ENCODE results near the gene CCNE1. TPM values are rescaled to one million over a fixed set of nuclear protein-coding genes. Genes with fewer than 3 reads are reported as not detected.

Gene CCNE1
- total and polyA plus RNA-seq, 10 of the 15 experiments (the other 5 are each of a cell fraction or from before 2014, with no cell fraction given): 6.3 to 44.2 (median 35.8) TPM

DNA sequence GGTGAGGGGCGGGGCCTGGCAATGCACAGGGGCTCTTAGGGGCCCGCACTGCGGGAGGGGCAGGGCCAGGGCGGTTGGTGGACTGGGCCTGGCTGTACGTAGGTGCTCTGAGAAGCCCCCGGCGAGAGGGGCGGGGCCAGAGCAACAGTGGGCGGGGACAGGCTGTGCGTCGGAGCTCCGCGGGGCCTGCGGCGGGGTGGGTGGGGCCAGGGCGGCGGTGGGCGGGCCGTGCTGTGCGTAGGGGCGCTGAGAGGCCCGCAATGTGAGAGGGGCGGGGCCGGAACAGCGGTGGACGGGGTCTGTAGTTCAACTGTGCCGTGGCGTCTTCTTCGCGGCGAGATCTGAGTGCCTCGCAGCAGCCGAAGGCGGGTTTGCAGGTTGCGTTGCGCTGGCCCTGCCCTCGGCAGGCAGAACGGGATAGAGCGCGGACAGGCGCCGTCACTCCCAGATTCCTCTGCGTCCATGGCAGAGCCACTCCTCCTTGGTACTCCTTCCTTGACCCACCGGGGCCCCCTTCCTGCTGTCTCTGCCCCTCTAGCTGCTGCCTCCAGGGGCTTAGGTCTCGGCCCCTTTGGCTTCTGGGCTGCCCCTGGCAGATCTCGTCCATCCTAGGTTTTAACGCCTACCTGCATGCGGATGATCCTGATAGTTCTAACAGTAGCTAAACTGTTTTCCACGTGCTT lies 33.2 kb downstream of the CCNE1 start (continued):
- TF ChIP-seq, protein P1, sequence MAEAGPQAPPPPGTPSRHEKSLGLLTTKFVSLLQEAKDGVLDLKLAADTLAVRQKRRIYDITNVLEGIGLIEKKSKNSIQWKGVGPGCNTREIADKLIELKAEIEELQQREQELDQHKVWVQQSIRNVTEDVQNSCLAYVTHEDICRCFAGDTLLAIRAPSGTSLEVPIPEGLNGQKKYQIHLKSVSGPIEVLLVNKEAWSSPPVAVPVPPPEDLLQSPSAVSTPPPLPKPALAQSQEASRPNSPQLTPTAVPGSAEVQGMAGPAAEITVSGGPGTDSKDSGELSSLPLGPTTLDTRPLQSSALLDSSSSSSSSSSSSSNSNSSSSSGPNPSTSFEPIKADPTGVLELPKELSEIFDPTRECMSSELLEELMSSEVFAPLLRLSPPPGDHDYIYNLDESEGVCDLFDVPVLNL (IDR thresholded peaks at IDR 0.05; ENCODE audit: low read depth, low read length): no peak
- TF ChIP-seq ESRRA (IDR thresholded peaks at IDR 0.05; ENCODE audit: low read length) (no peak), EED (IDR thresholded peaks at IDR 0.05; ENCODE audit: low read depth) (0 out of 2 replicates have a peak, but pooled peaks have one; percentile 23), IKZF1 (conservative IDR thresholded peaks at IDR 0.05) (peak; percentile 52), MEF2B (IDR thresholded peaks at IDR 0.05; ENCODE audit: partially characterized antibody, poor library complexity, severe bottlenecking) (peak; percentile 10), DPF2 (IDR thresholded peaks at IDR 0.05) (no peak), SREBF2 (IDR thresholded peaks at IDR 0.05; ENCODE audit: low read length) (no peak), POLR2A (IDR thresholded peaks at IDR 0.05; ENCODE audit: low read depth, low read length) (peak; percentile 90), RBBP5 (conservative IDR thresholded peaks at IDR 0.05) (no peak), FOXM1 (IDR thresholded peaks at IDR 0.05; ENCODE audit: low read depth, low read length) (no peak), SMARCA5 (IDR thresholded peaks at IDR 0.05) (no peak), LARP7 (IDR thresholded peaks at IDR 0.05) (peak; percentile 44; the same call in 1 of the 2 replicates), ZBED1 (IDR thresholded peaks at IDR 0.05; ENCODE audit: borderline replicate concordance) (no peak), SREBF1 (IDR thresholded peaks at IDR 0.05; ENCODE audit: low read length) (no peak), CBFB (IDR thresholded peaks at IDR 0.05; ENCODE audit: low read depth) (no peak)
- TF ChIP-seq, protein P2, sequence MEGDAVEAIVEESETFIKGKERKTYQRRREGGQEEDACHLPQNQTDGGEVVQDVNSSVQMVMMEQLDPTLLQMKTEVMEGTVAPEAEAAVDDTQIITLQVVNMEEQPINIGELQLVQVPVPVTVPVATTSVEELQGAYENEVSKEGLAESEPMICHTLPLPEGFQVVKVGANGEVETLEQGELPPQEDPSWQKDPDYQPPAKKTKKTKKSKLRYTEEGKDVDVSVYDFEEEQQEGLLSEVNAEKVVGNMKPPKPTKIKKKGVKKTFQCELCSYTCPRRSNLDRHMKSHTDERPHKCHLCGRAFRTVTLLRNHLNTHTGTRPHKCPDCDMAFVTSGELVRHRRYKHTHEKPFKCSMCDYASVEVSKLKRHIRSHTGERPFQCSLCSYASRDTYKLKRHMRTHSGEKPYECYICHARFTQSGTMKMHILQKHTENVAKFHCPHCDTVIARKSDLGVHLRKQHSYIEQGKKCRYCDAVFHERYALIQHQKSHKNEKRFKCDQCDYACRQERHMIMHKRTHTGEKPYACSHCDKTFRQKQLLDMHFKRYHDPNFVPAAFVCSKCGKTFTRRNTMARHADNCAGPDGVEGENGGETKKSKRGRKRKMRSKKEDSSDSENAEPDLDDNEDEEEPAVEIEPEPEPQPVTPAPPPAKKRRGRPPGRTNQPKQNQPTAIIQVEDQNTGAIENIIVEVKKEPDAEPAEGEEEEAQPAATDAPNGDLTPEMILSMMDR (IDR thresholded peaks at IDR 0.05 in 2 of 3, conservative IDR thresholded peaks at IDR 0.05 in 1 of 3; ENCODE audit: control insufficient read depth in 2 of 3, extremely low read depth in 1 of 3, insufficient read depth in 1 of 3, low read depth in 3 of 3, low read length in 3 of 3): peak in 1 of 3 experiments; percentile 5; a peak in 1 of 6 replicates
- TF ChIP-seq, protein P3, sequence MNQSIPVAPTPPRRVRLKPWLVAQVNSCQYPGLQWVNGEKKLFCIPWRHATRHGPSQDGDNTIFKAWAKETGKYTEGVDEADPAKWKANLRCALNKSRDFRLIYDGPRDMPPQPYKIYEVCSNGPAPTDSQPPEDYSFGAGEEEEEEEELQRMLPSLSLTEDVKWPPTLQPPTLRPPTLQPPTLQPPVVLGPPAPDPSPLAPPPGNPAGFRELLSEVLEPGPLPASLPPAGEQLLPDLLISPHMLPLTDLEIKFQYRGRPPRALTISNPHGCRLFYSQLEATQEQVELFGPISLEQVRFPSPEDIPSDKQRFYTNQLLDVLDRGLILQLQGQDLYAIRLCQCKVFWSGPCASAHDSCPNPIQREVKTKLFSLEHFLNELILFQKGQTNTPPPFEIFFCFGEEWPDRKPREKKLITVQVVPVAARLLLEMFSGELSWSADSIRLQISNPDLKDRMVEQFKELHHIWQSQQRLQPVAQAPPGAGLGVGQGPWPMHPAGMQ (IDR thresholded peaks at IDR 0.05; ENCODE audit: borderline replicate concordance): no peak
- TF ChIP-seq, protein P4, sequence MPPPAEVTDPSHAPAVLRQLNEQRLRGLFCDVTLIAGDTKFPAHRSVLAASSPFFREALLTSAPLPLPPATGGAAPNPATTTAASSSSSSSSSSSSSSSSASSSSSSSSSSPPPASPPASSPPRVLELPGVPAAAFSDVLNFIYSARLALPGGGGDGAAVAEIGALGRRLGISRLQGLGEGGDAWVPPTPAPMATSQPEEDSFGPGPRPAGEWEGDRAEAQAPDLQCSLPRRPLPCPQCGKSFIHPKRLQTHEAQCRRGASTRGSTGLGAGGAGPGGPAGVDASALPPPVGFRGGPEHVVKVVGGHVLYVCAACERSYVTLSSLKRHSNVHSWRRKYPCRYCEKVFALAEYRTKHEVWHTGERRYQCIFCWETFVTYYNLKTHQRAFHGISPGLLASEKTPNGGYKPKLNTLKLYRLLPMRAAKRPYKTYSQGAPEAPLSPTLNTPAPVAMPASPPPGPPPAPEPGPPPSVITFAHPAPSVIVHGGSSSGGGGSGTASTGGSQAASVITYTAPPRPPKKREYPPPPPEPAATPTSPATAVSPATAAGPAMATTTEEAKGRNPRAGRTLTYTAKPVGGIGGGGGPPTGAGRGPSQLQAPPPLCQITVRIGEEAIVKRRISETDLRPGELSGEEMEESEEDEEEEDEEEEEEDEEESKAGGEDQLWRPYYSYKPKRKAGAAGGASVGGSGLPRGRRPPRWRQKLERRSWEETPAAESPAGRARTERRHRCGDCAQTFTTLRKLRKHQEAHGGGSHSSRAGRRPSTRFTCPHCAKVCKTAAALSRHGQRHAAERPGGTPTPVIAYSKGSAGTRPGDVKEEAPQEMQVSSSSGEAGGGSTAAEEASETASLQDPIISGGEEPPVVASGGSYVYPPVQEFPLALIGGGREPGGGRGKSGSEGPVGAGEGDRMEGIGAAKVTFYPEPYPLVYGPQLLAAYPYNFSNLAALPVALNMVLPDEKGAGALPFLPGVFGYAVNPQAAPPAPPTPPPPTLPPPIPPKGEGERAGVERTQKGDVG (CRISPR knock-in tag; IDR thresholded peaks at IDR 0.05): no peak
- TF ChIP-seq, protein P5, sequence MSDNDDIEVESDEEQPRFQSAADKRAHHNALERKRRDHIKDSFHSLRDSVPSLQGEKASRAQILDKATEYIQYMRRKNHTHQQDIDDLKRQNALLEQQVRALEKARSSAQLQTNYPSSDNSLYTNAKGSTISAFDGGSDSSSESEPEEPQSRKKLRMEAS (IDR thresholded peaks at IDR 0.05; ENCODE audit: low read depth, low read length): no peak; the same call in 1 of the 2 replicates
